HT-29 (cell line): Measurements from ENCODE around the gene CDC42BPB. TPM values are rescaled to one million over a fixed set of nuclear protein-coding genes. Genes with fewer than 3 reads are reported as not detected.
A peak's percentile ranks its signal among the peaks of the same experiment; 100 is the strongest.
"Not testable (repeated sequence)": the region's sequence is repeated elsewhere in the genome, so short reads cannot be mapped to it uniquely, and the experiment has no call there.

Source experiments
- DNase-seq: peaks from one replicate; pipeline ENCODE4 v3.0.0-alpha.2; 2015; ENCODE audit warnings: low spot score
- total RNA-seq: library from RNA; depleted of rRNA; stranded (reverse); fragments of >200 nt; shearing (Covaris generic); gene quantifications from 2 replicates; pipeline ENCODE4 v1.2.3, GENCODE V29; 2014

Gene CDC42BPB
- total RNA-seq, 1 experiment from 2014 or later = 51.0 TPM

- no peak for DNase-seq
Measured at GRCh38 chr14:102929241-102930137, 127.9 kb downstream of the CDC42BPB start.

- DNase-seq = peak; percentile 58
Measured at GRCh38 chr14:102928412-102929240, 128.7 kb downstream of the CDC42BPB start.

DNA sequence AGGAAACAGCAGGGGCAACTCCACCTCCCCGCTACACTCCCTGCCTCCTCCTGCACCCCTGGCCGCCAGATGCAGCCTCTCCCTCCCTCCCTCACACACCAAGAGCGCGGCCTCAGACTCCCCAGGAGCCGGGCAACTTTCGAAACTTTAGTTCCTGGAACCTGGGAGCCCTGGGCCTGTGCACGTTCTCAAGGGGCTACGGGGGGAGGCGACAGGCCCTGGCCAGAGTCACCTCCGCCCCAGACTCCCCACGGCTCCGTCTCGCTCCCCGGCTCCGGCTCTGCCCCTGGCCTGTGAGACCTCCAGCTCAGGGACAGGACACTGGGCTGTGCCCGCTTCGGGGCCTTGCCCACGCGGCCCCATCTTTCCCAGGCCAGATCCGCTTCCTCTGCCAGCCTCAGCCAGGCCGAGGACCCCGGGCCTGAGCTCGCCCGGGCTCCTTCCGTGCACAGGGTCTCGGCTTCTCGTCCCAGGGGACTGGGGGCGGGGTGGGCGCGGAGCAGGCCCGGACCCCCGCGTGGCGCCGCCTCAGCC, 129.4 kb downstream of the CDC42BPB start:
- DNase-seq = peak; percentile 40

- DNase-seq = peak; percentile 15
Measured at GRCh38 chr14:102927346-102927877, 129.9 kb downstream of the CDC42BPB start.

- not testable (repeated sequence) for DNase-seq
Measured at GRCh38 chr14:102926840-102927239, 130.5 kb downstream of the CDC42BPB start.

DNA sequence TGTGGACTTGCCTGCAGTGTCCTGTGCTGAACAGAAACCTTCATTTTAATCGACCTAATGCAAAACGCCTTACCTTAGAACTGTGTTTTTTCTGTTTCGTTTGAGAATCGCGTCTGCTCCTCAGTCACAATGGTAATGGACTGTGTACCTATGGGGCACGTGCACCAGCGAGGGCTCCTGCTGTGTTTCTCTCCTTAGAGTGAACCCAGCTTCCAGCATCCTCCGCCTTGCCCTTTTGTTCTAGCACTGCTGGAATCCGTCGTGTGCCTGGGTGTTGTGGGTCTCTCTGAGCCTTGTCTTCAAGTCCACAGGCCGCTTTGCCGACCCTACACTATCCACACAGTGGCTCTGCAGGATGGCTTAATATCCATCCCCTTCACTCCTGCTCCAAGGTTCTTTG, 131.2 kb downstream of the CDC42BPB start:
- no peak for DNase-seq

- DNase-seq = no peak
Measured at GRCh38 chr14:102925646-102926045, 131.7 kb downstream of the CDC42BPB start.

- DNase-seq = no peak
Measured at GRCh38 chr14:102924632-102925588, 132.4 kb downstream of the CDC42BPB start.

DNA sequence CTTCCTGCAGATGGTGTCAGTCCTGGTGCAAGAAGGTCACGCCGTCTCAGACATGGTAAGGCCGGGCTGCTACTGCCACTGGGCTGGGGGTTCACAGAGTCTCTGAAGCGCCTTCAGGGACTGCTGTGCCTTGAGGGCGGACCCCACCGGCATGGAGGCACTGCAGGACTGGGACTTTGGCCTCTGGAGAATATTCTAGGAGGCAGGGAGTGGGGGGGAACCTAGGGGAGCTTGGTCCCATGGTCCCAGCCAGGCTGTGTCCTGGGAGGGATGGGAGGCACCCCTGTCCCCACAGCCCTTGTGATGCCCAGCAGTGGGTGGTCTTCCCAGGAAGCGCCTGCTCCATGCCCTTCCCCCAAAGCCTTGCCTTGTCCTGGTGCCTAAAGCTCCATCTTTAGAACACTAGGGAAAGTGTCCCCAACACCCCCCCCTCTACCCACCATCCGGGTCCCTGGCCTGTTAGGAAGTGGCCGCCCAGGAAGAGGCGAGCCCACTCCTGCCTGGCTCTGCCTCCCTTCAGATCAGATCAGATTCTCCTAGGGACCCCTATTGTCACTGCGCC, 133.3 kb downstream of the CDC42BPB start:
- no peak for DNase-seq

DNA sequence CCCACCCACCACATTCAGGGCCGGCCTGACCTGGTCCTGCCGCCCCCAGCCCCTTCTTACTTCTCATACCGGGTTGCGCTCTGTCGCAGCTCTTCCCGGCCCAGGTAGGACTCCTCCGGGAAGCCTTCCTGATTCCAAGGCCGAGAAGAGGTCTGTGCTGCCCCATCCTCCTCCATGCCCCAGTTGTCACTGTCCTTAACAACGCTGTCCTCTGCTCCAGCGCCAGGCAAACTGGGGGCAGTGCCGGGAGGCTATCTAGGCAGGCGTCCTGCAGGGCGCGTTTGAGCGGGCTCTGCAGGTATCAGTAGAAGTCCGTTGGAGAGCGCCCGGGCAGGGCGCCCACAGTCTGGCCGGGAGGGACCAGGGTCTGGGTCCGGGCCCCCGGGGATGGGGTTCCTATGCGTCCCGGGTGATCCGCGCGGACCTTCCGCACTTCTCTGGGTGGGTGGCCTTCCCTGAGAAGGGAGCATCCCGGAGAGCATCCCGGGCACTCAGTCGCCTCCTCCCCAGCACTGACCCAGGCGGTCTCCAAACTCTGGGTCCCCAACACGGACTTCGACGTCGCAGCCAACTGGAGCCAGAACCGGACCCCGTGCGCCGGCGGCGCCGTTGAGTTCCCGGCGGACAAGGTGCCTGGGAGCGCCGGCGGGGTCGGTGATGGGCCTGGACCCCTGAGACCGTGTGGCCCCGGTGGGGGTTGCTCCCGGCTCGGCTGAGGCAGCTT, 134.0 kb downstream of the CDC42BPB start:
- DNase-seq = no peak

- DNase-seq = no peak
Measured at GRCh38 chr14:102922490-102923200, 134.7 kb downstream of the CDC42BPB start, which contains the start of gene AMN. TSS of gene AMN (plus strand) at chr14:102922663. CDS start at chr14:102922689, 26 bp downstream.

GRCh38 chr14:102920998-102921304, 136.4 kb downstream of the CDC42BPB start:
- DNase-seq = no peak

GRCh38 chr14:102920273-102920997, 136.9 kb downstream of the CDC42BPB start:
- DNase-seq = no peak

GRCh38 chr14:102918438-102918837, 138.9 kb downstream of the CDC42BPB start:
- DNase-seq = no peak

GRCh38 chr14:102917469-102918211, 139.7 kb downstream of the CDC42BPB start:
- DNase-seq = no peak

GRCh38 chr14:102917056-102917385, 140.3 kb downstream of the CDC42BPB start:
- DNase-seq = no peak

GRCh38 chr14:102916347-102917055, 140.8 kb downstream of the CDC42BPB start:
- DNase-seq = no peak
